HFF-Myc (cell line): Measurements from ENCODE around the gene OSTN.

Experiments
- DNase-seq: peaks from one replicate; pipeline ENCODE4 v3.0.0-alpha.2; 2011; ENCODE audit warnings: low read depth; ENCODE audit errors: extremely low read depth
- H3K4me3 ChIP-seq: replicated peaks from 2 replicates; pipeline ENCODE4 v1.5.1; 2011; ENCODE audit warnings: low read depth, mild to moderate bottlenecking, control low read depth, low read length
- TF ChIP-seq, protein P1 (sequence below): IDR thresholded peaks from 2 replicates; pipeline ENCODE4 v1.5.1; 2012; ENCODE audit warnings: mild to moderate bottlenecking, low read depth, low read length, control low read depth; ENCODE audit errors: missing control alignments

Gene OSTN

DNA sequence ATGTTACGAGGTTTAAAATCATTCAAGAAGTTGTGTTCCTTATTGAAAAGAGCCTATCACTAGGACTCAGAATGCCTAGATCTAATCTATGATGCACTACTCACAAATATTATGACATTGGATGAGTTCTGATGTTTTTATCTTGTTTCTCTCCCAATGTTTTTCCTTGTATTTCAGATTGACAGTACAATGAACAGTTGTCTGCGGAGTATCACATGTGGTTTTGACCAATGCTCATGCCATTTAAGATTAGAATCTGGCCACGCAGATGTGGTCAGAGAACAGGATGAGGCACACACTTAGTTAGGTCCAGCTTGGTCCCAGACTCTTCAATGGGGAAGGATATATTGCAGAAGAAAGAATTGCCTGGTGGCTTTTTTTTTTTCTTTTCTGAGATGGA, 104.6 kb downstream of the OSTN start:
- H3K4me3 ChIP-seq, result no peak overlapping the region
- TF ChIP-seq, protein P1, sequence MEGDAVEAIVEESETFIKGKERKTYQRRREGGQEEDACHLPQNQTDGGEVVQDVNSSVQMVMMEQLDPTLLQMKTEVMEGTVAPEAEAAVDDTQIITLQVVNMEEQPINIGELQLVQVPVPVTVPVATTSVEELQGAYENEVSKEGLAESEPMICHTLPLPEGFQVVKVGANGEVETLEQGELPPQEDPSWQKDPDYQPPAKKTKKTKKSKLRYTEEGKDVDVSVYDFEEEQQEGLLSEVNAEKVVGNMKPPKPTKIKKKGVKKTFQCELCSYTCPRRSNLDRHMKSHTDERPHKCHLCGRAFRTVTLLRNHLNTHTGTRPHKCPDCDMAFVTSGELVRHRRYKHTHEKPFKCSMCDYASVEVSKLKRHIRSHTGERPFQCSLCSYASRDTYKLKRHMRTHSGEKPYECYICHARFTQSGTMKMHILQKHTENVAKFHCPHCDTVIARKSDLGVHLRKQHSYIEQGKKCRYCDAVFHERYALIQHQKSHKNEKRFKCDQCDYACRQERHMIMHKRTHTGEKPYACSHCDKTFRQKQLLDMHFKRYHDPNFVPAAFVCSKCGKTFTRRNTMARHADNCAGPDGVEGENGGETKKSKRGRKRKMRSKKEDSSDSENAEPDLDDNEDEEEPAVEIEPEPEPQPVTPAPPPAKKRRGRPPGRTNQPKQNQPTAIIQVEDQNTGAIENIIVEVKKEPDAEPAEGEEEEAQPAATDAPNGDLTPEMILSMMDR, result no peak
- DNase-seq, result no peak

DNA sequence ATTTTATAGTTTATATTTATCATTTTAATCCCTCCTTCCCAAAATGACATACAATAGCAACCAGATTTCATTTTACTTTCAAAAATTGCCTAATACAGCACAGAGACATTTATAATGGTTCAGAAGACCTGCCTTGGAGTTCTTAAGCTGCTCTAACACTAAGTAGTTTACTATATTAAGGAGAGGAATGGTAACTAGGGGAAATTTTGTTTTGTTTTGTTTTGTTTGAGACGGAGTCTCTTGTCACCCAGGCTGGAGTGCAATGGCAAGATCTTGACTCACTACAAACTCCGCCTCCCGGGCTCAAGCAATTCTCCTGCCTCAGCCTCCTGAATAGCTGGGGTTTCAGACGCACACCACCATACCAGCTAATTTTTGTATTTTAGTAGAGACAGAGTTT, 107.4 kb downstream of the OSTN start:
- DNase-seq, result no peak
- TF ChIP-seq, protein P1, result no peak
- no peak overlapping the region for H3K4me3 ChIP-seq

DNA sequence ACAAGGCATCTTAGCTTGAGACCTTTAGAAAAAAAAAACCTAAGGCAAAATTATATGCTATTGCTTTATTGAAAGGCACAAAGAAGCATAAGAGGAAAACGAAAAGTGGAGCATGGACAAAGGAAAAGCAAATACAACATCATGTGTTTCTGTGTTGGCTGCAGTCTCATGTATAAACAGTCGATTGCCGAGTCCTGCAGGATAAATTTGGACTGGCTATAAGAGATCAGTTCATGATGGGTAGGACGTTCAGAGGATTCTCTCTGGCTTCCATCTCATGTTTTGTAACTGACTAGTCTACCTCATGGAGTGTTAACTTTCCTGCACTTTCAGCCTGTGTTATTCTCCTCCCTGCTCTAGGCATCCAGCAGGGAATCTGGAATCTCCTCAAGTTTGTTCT, 108.3 kb downstream of the OSTN start:
- DNase-seq, result no peak
- TF ChIP-seq, protein P1, result no peak
- H3K4me3 ChIP-seq, result no peak overlapping the region

DNA sequence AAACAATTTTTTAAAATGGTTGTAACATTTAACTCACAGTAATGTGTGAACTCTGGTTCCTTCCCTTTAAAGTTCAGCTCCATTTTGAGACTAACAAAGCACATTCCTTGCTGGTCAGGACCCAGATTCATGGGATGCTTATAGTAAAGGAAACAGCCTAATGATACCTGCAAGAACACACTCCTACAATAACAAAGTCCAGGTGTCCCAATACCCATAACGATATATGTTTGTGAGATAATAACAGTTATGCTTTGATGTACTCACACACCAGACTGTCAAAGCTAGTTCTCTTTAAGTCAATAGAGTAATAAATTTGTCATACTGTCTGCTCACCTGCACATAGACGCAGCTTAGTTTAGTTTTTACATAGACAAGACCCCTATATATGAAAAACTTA, 114.3 kb downstream of the OSTN start:
- no peak for DNase-seq
- no peak overlapping the region for H3K4me3 ChIP-seq
- TF ChIP-seq, protein P1, result no peak

DNA sequence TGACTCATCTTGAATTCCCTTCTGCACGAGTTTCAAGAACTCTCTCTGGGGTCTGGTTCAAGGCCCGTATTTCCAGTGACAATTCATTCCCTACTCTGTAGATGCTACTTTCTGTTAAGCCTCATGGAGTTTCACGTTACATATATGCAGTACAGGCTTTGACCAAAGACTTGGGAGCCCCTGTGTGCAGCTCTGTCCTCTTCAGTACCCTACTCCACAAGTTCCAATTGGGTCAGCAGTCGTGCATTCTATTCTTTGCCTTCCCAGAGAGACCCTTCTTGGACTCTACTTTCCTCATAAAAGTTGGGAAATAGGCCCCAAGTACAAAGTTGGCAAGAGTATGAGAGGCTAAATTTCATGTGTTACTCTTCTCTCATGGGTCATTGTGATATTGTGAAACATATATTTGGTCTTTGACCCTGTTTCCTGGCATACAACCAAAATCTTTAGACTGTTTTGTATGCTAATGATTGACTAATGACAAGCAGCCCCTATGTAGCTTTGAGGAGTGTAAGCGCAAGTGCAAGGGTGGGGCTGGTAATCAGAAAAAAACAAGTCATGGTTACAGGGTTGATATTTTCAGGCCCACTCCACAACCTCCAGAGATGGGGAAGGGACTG, 115.2 kb downstream of the OSTN start:
- no peak overlapping the region for H3K4me3 ChIP-seq
- DNase-seq, result no peak
- TF ChIP-seq, protein P1, result no peak
